Fibroblast of gingiva (primary cell): ENCODE data around the gene GNGT2.

Experiments used
- DNase-seq: peaks from one replicate; pipeline ENCODE4 v3.0.0-alpha.2; 2011; ENCODE audit warnings: low read depth

Gene GNGT2

DNA sequence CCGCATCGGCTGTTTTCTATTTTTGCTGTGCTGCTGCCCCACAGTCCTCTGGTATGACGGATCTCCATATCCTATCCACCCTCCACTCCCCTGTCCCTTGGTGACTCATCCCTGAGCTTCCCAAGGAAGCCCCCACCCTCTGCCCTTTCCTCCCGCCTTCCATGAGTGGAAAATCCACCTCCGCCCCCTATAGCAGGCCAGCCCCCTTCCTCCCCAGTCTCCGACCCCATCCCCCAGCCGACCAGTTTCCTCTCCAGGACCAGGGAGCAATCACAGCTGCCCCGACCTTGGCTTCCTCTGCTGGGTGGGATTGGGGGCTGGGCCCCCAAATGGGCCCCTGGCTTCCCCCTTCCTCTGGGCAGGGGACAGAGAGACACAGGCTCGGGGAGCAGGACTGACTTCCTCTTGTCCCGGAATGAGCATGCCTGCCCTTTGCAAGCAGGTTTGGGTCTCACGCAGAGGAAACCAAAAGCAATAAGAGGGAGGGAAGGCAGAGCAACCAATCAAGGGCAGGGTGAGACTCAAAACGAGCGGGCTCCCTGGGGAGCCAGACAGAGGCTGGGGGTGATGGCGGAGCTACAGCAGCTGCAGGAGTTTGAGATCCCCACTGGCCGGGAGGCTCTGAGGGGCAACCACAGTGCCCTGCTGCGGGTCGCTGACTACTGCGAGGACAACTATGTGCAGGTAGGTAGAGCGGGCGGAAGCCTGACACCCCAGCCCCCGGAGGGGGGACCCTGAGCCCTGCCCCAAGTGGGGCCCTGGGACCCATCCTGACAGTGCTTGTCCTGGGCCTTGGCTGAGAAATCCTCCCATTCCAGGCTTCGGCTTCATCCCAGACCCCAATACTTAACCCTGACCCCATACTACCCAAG lies at the start of gene GNGT2, which contains the start of gene ABI3:
Gene GNGT2 (minus strand): TSS at position 417 of the 872 bp plus-strand sequence. CDS start 3,152 bp downstream, outside the sequence.
Gene ABI3 (plus strand): TSS at position 550 of the 872 bp plus-strand sequence. CDS start 18 bp downstream, at position 568.
- DNase-seq = no peak

DNA sequence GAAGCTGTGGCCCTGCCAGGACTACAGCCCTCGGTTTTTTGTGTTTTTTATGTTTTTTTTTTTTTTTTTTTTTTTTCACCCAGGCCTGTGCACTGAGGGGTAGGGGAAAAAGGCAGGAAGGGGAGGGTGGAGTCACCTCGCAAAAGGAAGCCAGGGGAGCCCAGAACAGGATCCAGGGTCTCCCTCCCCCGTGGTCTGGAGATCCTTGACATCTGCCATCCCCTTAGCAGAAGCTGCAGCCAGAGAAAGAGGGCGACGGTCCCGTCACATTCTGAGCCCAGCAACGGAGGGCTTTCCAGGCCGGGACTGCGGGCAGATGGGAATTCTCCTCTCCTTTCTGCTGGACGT lies 49.3 kb upstream of the GNGT2 start:
- no peak for DNase-seq

DNA sequence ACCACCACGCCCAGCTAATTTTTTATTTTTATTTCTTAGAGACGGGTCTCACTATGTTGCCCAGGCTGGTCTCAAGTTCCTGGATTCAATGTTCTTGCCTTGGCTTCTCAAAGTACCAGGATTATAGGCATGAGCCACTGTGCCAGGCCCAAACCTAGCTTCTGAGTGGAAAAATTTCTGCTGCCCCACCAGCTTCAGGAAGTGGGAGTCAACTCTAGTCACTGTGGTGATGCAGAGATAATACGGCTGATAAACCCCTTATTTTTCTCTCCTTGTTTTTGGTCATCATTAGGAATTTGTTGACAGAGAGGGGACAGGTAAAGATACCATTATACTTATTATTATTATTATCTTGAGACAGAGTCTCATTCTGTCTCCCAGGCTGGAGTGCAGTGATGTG lies 48.0 kb upstream of the GNGT2 start:
- DNase-seq = no peak

DNA sequence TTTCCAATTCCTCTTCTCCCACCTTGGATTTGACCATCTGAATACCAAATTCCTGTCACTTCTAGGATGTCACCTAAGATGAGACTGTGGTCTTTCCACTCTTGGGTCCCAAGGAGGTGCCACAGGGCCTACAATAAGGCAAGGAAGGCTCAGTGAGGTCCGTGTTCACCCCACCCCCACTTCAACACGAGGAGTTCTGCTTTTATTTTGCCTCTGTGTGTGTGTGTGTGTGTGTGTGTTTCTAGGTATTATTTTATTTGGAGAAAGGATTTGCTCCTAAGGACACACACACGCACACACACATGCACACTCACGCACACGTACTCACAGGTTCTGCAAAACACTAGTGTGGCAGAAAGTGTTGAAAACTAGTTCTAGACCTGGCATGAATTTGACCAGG lies 44.8 kb upstream of the GNGT2 start:
- no peak for DNase-seq

DNA sequence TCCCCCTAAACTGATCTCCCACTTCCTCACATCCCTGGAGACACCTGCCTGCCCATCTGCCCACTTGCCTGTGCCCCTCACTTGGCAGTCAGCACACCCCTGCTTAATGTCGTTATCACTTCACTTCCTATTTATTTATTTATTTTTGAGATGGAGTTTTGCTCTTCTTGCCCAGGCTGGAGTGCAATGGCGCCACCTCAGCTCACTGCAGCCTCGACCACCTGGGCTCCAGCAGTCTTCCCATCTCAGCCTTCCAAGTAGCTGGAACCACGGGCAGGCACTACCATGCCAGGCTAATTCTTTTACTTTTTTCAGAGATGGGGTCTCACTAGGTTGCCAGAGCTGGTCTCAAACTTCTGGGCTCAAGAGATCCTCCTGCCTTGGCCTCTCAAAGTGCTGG lies 43.7 kb upstream of the GNGT2 start:
- DNase-seq = no peak

DNA sequence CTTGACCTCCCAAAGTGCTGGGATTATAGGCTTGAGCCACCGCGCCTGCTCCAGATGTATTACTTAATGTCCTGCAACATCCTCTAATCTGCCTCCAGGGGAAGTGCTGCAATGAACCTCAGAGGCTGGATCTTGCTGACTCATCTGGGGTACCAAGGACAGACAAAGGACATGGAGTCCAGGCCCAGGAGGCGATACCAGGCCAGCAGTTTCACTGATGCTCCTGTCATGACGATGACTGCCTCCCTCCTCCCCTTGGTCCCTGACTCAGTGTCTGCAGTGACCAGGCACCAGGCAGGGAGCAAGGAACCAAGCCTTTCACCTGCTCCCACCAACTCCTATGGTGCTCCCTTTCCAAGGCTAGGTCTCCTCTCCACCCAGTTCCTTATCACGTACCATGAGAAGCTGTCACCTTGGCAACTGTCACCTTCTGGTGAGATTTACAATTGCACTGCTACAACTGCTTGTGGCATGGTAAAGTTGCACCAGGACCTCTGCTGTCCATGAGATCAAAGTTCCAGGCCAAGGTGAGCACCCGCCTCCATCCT lies 41.8 kb upstream of the GNGT2 start:
- peak; percentile 35 for DNase-seq

DNA sequence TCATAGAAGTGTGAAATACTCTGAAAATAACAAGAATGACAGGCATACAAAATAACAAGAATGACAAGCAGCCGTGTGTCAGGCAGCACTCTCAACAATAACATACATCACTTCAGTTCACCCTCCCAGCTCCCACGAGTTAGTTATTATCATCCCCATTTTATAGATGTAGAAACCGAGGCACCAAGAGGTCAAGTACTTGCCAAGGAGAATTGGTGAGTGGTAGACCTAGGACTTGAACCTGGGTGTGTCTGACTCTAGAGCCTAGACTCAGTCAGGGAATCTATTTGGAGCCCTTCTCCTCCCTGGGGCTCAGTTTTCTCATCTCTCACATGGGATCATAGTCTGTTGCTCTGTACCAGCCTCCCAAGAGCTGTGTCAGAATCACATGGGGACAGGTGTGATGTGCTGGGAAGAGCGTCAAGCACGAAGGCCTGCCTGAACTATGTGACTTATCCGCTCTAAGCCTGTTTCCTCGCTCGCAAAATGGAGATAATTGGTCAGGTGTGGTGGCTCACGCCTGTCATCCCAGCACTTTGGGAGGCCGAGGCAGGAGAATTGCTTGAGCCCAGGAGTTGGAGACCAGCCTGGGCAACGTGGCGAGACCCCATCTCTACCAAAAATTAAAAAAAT lies 39.6 kb upstream of the GNGT2 start:
- DNase-seq = no peak

DNA sequence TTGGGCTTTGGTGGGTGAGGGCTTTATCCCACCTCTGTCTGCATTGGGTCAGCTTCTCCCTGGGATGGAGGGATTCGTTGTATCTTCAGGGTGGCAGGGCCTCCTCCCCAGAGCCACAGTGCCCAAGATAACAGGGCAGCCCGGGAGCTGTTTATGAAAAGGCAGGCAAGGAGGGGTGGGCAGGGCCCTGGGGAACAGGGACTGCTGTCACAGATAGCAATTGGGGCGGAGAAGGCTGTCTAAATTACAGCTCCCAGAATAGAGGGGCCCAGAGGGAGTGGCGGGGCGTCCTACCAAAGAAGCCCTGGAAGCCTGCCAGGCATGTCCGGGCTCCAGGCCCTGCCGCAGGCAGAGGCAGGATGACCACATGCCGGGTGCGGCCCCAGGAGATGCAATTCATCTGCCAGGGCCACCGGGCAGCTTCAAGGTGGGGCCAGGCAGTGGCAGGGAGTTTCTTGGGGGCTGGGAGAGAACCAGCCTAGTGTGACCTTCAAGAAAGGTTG lies 39.0 kb upstream of the GNGT2 start:
- DNase-seq = peak; percentile 19

DNA sequence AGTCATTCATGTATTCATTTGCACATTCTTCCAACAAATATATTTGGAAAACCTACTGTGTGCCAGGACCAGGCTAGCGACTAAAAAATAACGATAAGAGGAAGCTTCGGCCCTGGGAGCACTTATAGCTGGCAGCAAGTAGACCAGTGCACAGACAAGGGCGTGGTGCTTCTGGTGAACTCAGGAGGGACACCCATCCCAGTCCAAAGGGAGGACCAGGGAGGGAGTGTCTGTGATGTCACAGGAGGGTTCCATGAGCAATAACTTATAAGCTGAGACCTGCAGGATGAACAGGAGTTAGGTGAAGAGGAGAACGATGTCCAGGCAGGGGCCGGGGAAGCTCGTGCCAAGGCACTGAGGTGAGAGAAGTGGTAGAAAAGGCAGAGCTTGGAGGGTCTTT lies 37.6 kb upstream of the GNGT2 start:
- no peak for DNase-seq

DNA sequence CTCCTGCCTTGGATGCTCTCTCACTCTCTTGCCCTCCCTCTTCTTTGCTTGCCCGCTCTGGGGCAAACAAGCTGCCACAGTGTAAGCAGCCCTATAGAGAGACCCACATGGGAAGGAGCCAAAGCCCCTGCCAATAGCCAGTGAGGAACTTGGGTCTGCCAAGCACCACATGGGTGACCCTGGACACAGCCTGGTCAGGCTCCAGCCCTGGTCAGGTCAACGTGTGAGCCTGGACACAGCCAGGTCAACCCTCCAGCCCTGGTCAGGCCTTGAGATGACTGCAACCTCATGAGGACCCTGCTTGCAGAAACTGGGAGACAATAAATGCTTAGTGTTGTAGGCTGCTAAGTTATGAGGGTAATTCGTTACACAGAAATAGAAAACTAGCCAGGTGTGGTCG lies 34.5 kb upstream of the GNGT2 start:
- no peak for DNase-seq

DNA sequence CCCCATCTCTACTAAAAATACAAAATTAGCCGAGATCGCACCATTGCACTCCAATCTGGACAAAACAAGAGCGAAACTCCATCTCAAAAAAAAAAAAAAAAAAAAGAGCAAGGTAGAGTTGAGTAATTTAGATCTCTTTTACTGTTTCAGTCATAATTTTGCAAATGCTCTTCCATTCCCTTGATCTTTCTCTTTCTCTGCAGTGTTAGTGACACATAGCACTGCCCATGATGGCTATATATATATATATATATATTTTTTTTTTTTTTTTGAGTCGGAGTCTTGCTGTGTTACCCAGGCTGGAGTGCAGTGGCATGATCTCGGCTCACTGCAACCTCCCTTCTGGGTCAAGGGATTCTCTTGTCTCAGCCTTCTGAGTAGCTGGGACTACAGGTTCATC lies 32.4 kb upstream of the GNGT2 start:
- DNase-seq = no peak

DNA sequence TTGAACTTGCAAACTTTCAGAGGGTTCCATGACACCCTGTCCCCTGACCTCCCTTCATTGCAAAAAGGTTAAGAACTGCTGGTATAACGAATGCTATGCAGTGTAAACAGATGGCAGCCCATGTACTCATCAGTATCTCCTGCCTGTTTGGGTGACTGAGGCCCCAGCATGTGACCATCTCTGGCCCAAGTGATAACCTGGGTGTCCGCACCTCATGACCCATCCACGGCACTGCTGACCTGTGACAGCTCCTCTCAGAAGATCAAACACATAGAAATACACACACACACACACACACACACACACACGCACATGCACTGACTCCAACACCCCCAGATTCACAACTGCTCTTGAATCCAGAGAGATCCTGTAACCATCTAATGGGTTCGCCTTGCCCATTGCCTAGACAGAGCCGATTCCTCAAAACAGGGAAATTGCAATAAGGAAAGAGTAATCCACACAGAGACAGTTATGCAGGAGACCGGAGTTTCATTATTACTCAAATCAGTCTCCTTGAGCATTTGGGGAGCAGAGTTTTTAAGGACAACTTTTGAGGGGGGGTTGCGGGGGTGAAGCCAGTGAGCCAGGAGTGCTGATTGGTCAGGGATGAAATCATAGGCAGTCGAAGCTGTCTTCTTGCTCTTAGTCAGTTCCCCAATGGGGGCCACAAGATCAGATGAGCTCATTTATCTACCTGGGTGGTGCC lies 31.5 kb upstream of the GNGT2 start:
- DNase-seq = no peak

DNA sequence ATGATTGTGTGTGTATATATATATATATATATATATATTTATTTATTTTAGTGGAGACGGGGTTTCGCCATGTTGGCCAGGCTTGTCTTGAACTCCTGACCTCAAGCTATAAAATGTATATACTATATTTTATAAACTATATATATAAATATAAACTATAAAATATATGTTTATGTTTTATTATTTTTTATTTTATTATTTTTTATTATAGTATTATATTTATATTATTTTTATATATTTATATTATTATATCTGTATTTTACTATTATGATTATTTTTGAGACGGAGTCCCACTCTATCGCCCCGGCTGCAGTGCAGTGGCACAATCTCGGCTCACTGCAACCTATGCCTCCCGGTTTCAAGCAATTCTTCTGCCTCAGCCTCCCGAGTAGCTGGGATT lies 30.7 kb upstream of the GNGT2 start:
- no peak for DNase-seq

DNA sequence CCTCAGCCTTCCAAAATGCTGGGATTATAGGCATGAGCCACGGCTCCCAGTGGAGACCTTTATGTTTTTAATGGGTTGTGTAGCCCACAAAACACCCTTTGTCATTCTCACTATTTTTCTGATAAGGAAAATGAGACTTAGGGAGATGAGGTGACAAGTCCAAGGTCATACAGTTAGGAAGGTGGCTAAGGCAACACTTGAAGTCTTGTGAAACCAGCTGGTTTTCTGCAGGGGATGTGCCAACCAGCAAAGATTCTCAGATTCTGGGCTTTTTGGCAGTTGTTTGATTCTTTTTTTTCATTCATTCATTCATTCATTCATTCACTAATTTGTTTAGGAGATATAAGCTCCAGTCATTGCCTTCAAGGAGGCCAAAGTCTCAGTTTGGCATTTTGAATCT lies 30.2 kb upstream of the GNGT2 start:
- DNase-seq = no peak

DNA sequence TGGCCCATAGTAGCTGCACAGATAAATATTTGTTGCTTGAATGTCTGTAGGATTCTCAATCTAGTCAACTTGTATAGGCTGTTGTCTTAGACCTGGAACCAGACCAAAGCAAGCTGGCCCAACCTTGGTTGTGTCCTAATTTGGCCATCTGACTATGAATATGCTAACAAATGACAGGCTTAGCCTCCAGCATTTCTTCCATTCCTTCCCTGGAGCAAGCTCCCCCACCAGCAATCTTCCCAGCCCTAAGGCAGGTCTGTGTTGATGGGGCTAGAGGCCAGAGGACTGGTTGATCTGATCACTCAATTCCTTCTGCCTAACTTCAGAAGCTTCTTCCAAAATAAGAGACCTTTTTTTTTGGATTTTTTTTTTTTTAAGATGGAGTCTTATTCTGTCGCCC lies 29.6 kb upstream of the GNGT2 start:
- DNase-seq = no peak

DNA sequence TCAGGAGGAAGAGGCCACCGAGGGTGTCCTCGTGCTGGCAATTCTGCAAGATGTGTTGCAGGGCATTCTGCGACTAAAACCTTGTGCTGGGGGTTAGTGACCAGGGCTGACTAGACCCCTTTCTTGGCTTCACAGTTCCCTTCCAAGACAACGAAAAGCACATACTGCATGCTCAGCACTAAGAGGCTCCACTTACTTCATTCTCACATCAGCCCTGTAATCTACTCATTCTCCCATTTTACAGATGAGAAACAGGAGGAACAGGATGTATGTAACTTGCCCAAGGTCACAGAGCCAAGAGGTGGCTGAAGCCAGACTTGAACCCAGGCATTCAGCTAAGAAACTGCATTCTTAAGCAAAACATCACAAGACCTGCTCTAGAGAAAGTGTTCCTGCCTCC lies 25.5 kb upstream of the GNGT2 start:
- DNase-seq = no peak

DNA sequence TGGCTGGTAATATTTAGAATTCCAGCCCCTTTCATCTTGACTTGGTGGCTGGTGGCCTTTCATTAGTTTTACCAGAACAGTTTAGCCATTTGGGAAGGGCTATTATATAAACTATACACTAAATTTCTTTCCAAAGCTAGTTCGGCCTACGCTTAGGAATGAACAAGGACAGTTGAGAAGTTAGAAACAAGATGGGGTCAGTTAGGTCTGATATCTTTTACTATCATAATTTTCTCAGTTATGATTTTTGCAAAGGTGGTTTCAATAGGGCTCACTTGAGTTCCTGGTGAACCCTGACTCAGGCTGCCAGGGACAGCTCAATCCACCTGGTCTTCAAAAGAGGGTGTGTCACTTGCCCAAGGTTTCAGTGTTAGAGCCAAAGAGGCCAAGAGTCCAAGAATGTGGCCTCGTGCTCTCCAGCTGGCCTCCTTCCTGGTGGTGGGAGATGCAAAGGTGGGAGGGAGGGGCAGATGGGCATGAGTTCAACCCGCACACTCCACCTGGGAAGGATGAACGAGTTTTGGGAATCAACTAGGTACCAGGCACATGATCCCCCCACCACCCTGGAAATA lies 24.2 kb upstream of the GNGT2 start:
- DNase-seq = no peak

DNA sequence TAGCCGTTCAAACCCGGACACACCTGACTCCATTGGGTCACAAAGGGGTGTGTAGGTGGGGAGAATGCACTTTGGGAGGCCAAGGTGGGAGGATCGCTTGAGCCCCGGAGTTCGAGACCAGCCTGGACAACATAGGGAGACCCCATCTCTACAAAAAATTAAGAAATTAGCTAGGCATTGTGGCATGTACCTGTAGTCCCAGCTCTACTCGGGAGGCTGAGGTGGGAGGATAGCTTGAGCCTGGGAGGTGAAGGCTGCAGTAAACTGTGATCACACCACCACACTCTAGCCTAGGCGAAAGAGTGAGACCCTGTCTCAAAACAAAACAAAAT lies 21.2 kb upstream of the GNGT2 start:
- DNase-seq = no peak

DNA sequence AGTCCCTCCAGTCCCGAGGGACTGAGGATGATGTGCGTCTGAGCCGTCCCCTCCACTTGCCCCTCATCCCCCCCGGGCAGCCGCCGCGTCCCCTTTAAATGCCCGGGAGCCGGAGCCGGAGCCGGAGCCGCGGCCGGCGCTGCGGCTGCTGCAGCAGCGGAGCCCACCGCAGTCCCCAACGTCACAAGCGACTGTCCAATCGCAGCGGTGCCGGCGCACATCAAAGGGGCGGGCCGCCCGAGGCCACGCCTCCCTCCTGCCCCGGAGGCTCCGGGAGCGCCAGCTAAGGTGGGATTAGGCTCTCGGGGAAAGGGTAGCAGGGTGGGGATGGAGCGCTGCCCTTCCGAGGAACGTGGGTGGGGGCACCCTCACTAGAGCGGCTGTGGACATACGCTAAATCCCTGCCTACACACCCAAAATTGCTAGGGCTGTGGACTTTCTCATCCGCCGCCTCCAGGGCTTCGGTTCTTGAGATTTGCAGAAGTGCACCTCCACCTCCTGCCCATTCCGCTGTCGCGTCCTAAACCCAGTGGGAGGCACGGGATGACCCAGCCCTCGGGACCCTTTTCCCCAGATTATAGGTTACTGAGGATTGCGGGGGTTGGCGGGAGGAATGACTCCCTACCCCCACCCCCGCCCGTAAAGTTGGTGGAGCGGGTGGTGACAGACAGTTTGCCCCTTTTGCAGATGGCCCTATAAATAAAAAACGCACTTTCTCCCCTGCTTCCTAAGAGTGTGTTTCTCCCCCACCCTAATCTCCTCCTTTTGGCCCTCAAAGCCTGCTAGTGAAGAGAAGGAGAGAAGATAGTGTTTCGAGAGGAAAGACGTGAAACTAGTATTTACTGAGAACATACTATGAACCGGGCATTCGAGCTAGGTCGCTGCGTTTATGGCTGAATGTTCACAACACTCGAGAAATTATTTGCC lies 20.5 kb upstream of the GNGT2 start, which contains the start of gene PHOSPHO1:
Gene PHOSPHO1 (minus strand): TSS at position 152 of the 927 bp plus-strand sequence. CDS start 4,096 bp downstream, outside the sequence.
- DNase-seq = peak; percentile 69

DNA sequence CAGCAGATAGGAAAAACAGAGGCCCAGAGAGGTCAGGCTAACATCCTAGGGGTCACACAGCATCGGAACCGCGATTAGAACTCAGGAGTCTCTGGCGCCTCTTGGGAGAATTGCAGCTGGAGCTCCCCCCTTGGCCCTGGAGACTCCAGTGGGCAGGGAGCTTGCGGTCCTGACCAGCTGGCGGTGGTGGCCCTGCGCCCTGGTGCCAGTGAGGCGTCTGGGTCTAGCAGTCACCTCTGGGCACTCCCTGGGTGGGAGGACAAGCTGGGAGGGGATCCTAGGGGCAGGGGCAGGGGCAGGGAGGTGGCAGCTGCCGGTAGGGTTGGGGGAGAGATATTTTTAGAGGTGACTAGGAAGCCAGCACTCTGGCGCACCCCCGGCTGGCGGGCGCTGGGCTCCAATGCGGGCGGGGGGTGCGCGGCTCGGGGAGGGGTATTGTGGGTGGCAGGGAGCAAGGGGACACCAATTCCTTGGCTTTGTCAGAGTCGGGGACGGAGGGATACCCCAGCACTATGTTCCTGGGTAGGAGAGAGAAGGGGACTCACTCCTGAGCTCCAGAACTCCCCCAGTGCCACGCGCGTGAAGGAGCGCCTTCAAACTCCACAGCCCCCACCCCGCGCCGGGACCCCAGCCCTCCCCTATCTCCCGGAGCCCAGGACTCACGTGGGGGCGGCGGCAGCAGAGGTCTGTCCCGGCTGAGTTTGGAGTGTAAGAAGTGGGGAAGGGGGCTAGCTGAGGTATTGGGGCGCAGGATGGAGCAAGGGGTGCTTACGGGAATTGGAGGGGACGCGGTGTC lies 19.6 kb upstream of the GNGT2 start:
- no peak for DNase-seq
